Dedifferentiated amniotic fluid mesenchymal stem cell (primary cell): Measurements from ENCODE around the gene PRIM2.
"Not testable (repeated sequence)": the region's sequence is repeated elsewhere in the genome, so short reads cannot be mapped to it uniquely, and the experiment has no call there.

Experiments used
- DNase-seq: peaks from one replicate; pipeline ENCODE4 v3.0.0-alpha.2; 2016; ENCODE audit errors: extremely low spot score

The PRIM2 gene, protein sequence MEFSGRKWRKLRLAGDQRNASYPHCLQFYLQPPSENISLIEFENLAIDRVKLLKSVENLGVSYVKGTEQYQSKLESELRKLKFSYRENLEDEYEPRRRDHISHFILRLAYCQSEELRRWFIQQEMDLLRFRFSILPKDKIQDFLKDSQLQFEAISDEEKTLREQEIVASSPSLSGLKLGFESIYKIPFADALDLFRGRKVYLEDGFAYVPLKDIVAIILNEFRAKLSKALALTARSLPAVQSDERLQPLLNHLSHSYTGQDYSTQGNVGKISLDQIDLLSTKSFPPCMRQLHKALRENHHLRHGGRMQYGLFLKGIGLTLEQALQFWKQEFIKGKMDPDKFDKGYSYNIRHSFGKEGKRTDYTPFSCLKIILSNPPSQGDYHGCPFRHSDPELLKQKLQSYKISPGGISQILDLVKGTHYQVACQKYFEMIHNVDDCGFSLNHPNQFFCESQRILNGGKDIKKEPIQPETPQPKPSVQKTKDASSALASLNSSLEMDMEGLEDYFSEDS

DNA sequence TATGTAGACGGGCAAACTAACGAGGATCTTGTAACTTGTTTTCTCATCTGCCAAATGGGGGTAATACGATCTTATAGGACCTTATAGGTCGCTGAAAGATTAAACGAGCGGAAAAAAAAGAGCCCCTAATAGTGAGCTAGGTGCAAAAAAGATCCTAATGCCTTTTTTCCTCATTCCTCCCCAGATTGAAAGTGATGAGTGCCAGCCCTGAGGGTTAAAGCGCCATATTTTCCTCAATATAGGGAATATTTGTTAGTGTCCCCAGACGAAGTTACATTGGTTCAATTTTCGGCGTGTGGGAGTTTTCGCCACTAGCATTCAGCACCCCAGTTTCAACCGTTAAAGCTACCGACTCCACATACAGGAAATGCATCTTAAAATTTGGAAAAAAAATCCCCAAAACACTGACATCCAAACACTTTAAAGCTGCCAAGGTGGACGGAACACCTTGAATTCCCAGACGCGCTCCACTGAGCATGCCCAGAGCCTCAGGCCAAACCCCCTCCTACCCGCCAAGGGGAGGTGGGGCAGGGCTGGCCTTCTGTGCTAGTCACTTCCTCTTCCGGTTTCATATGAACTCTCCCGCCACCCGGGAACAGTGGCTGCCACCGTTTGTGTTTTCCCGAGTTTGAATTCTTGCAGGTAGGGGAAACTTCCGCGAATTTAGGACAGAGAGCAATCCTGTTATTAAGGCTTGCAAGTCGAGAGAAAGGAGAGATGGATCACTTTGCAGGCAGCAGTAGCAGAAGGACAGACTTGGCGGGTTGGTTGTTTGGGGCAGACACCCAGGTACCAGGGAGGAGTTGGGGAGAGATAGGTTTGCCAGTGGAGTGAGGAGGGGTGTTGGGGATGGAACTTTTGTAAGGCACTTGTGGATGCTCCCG, at the start of gene PRIM2:
Gene PRIM2, plus strand, starts transcription at position 571 of the 884 bp plus-strand sequence. CDS start 816 bp downstream, outside the sequence.
- peak; percentile 67 for DNase-seq

DNA sequence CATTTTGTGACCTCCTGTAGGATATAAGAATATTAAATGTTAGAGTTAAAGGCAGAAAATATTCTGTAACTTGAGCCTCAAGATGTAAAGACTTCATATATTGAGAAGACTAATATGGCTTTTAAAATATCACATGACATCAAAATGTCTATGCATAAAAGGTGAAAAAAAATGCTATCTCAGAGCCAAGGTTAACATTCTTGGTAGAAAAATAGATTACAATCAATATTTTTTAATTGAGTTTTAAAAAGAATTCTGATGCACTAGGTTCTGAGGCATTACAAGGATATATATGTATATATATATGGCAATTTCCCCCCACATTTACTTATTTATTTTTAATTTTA, 49.2 kb upstream of the PRIM2 start:
- DNase-seq = no peak

DNA sequence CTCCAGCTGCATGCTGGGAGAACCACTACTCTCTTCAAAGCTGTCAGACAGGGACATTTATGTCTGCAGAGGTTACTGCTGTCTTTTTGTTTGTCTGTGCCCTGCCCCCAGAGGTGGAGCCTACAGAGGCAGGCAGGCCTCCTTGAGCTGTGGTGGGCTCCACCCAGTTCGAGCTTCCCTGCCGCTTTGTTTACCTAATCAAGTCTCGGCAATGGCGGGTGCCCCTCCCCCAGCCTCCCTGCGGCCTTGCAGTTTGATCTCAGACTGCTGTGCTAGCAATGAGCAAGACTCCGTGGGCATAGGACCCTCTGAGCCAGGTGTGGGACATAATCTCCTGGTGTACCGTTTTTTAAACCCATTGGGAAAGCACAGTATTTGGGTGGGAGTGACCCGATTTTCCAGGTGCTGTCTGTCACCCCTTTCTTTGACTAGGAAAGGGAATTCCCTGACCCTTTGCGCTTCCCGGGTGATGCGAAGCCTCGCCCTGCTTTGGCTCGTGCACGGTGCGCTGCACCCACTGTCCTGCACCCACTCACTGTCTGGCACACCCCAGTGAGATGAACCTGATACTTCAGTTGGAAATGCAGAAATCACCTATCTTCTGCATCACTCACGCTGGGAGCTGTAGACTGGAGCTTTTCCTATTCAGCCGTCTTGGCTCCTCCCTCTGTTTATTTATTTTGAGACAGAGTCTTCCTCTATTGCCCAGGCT, 43.2 kb upstream of the PRIM2 start:
- not testable (repeated sequence) for DNase-seq

DNA sequence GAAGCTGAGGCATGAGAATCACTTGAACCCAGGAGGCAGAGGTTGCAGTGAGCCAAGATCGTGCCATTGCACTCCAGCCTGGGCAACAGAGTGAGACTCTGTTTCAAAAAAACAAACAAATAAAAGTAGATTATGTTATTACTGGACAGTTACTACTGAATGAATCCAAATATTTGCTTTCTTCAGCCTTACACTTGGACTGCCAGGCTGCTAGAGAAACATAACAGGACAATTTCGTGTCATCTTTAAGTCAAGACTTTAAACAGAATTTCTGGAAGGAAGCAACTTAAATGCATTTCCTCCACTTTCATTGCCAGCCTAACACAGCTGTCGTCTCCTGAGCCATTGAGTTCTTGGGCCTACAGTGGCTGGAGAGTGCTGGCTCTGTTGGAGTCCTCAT, 42.0 kb upstream of the PRIM2 start:
- DNase-seq = no peak

DNA sequence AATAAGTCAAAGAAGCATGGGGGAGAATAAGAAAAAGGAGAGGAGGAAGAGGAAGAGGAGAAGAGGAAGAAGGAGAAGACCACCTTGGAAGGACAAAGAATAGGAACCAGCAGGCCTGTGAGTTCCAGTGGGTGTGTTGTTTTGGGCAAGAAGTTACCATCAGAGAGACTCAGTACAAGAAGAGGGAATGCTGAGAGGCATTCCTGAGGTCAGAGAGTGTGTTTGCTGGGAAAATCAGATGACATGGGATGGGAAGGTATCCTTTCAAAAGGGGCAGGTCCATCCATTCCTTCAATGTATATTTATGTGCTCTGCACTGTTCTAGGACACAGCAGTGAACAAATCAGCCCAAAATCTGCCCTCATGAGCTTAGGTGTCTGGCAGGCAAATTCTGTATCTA, 40.5 kb upstream of the PRIM2 start:
- no peak for DNase-seq

DNA sequence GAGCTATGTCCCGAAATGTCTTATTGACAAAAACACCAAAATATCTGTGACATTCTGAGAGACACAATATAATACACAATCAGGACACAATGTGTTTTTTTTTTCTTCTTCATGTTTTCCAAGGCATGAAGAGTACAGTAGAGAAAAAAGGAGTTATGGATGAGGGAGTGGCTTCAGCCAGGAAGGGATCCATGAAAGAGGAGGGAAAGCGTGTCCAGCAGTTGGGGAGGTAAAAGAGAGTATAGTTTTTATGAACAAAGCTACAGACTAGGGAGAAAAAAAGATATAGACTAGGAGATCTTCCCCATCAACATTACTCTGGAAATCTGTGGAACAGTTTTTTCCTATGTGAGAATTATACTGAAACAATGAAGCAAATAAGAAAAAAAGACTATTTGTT, 38.9 kb upstream of the PRIM2 start:
- no peak for DNase-seq

DNA sequence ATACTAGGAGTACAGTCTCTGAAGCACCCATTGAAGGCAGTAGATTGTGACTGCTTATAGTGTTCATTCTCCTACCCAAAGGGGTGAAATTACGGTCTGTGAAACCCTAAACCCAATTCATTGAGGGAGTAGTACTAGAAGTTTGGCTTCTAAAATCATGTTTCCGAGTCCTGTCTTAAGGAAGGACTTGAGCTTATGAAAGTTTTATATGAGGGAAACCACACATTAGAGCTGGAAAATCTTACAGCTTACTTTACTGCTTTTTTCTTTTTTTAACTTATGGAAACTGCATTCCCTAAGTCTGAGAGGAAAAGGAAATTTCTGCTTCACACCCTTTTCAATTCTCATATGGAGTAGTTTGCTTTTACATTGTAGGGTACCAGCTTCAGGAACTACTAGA, 38.4 kb upstream of the PRIM2 start:
- DNase-seq = no peak

DNA sequence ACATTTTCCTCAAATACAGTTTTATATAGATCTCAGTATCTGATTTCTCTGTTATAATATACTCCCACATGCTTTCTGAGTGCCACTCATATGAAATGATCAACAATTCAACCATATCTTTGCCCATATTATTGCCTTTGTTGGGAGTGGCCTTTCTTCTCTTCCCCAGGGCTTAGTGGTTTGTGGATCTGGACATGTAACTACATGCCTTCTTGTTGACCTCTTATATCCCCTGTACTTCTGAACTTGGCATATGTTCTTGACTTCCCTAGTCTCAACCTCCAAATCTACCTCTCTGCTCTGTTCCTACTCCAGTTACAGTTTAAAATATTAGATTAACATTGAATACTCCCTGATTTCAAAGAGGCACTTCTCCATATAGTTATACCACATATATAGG, 34.3 kb upstream of the PRIM2 start:
- no peak for DNase-seq

DNA sequence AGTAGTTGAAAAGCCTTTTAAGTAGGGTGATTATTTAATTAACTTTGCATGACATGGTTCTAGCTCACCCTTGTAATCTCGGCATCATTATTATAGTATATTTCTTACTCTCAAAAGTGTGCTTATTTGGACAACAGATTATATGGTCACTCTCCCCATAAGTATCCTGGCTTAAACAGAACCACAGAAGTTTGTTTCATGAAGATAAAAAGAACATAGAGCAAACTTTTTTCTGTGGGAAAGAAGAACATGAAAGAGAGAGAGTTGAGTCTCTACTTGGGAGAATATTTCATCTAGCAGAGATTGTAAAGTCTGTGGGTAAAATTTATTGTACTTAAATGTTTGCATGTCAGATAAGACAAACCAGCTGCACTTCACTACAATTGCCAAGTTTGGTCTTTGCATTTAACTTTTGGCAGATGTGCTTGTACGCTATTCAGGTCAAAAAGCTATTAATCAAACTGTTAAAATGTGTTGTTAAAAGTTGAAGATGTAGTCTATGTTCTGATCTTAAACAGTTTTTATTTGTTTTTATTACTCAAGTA, 33.4 kb upstream of the PRIM2 start:
- no peak for DNase-seq

DNA sequence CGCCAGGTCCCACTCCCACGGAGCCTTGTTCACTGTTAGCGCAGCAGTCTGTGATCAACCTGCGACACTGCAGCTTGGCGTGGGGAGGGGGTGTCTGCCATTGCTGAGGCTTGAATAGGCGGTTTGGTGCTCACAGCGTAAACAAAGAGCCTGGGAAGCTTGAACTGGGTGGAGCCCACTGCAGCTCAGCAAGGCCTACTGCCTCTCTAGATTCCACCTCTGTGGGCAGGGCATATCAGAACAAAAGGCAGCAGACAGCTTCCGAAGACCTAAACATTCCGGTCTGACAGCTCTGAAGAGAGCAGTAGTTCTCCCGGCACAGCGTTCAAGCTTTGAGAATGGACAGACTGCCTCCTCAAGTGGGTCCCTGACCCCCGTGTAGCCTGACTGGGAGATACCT, 29.3 kb upstream of the PRIM2 start:
- not testable (repeated sequence) for DNase-seq

DNA sequence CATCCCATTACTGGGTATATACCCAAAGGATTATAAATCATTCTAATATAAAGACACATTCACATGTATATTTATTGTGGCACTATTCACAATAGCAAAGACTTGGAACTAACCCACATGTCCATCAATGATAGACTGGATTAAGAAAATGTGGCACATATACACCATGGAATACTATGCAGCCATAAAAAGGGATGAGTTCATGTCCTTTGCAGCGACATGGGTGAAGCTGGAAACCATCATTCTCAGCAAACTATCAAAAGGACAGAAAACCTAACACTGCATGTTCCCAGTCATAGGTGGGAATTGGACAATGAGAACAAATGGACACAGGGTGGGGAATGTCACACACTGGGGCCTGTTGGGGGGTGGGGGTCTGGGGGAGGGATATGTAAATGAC, 24.0 kb upstream of the PRIM2 start:
- not testable (repeated sequence) for DNase-seq

DNA sequence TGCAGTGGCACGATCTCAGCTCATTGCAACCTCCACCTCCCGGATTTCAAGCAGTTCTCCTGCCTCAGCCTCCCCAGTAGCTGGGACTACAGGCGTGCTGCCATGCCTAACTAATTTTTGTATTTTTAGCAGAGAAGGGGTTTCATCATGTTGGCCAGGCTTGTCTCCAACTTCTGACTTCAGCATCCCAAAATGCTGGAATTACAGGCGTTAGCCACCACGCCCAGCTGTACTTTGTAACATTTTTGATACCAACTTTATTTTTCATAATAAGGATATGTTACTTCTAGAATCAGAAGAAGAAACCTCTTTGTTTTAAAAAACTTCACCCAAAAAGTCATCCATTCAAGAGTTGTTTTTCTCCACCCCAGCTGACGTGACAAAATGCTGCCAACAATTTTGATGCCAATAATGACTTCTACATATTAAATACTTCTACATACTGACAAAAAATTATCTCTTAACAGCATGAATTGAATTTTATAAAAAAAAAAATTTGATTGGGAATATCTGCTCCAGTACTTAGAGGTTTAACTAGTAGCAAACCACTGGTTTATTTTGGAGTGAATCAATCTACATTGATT, 22.5 kb upstream of the PRIM2 start:
- DNase-seq = no peak

DNA sequence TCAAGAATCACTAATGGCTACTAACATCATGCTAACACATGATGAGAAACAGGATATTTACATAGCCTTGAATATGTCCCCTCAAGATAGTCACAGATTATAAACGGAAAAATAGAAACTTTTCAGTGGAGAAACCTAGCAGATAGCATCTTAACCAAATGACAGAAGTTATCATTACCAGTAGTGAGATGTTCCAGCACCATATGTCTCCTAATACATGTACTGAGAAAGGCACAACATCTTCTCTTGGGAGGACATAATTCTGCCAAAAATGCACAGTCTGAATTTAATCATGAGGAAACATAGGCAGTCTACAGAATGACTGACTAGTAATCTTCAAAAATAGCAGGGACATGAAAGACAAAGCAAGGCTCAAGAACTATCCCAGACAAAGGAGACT, 19.9 kb upstream of the PRIM2 start:
- DNase-seq = no peak

DNA sequence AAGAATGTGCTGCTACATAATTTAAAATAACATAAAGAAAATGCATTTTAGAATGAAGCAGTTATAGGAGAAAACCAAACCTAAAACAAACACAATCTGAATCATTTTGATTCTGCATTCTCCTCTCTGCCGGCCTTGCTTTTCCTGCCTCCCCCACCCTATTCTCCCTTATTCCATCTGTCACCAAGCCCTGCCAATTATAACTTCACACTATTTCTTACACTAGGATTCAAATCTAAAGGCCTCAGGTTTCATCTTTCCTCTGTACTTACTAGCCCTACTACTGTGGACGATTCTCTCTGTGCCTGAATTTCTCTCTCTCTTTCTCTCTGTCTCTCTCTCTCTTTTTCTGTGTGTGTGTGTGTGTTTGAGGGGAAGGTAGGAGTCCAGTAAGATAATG, 18.7 kb upstream of the PRIM2 start:
- DNase-seq = no peak

DNA sequence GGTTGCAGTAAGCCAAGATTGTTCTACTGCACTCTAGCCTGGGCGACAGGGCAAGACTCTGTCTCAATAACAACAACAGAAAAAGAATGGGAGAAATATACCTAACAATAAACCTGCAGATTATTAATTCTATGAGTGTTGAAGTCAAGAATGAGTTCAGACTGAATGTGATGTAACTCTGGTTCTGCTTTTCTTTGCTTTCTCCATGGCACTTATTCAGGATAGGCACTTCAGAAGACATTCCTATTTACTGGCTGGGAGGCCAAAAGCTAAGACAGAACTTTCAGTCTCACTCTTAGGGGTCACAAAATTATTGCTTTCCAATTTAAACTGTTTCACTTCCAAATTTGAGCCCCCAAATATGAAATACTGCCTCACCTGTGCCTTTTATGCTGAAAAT, 15.7 kb upstream of the PRIM2 start:
- DNase-seq = no peak

DNA sequence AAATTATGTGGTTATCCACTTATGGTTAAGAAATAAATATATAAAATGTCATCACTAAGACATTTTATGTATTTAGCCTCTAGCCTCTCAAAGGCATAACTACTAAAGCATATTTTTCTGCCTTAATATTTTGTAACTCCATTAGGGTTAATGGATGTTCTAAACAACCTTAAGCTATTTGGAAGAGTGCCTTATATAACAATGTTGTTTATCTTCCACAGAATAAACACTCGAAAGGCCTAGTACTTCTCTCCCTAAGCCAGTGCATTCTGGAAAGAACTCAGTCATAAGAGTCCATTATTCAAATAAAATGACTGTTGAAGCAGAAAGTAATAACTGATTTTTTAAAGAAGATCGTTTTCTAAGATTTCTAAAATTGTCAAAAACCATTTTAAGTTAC, 15.0 kb upstream of the PRIM2 start:
- DNase-seq = no peak

DNA sequence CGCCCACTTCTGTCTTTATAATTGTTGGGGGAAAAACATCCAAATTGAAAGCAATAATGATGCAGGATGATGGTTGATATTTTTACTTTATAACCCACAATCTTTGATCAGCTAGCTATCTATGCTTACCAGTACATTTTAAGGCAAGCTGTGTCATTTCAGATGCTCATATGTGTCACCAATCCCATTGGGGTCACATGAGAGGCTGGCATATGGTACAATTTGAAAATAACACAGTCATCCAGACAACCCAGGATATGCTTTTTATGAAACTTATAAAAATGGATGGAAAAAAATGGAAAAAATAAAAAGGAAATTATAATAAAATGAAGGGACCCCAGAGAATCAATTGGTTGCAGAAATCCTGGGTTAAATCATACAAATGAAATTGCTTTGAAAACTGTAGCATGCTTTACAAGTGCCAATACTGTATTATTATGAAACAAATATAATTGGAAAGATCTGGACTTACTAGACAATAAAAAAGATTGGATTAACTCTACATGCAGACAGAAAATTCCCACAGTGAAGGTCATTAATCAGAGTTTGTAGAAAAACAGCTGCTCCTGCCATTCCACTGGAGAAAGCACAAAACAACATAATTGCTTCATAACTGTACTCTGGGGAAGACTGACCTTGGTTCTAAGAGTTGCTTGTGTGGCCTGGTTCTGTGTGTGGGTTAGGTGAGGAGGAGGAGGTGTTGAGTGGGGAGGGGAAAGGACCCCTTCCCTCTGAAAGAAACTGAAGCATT, 13.3 kb upstream of the PRIM2 start:
- DNase-seq = peak; percentile 52

DNA sequence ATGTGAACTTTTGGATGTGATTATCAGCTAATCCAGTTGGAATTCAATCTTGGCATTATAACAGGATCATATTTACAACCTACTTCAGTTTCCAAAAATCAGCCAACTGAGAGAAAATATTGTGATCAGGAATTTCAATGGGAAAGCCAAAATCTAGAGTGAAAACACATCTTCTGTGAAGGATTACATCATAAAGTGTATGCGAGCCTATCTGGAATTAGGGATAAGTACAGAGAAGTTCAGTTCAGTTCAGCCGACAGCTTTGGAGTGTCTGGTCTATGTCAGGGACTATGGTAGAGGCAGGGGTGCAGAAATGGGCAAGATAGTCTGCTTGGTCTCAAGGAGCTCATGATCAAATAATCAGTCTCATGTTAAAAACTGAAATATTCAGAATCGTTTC, 12.3 kb upstream of the PRIM2 start:
- DNase-seq = no peak

DNA sequence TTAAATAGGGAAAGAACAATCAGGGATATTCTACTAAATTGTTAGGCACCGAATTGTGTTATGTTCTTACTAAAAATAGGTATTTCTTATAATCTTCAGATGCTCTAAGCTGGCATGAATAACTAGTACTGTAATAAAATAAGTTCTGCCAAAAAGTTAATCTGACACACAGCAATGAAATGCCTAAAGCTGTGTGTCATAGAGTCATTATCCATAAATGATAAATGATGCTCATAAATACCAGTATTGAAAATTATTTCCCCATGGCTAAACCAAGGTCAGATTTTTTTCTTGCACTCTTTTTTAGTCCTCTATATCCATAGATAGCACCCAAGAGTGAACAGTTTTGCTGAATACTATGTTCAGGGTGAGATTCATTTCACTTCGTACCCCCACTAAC, 11.7 kb upstream of the PRIM2 start:
- DNase-seq = no peak

DNA sequence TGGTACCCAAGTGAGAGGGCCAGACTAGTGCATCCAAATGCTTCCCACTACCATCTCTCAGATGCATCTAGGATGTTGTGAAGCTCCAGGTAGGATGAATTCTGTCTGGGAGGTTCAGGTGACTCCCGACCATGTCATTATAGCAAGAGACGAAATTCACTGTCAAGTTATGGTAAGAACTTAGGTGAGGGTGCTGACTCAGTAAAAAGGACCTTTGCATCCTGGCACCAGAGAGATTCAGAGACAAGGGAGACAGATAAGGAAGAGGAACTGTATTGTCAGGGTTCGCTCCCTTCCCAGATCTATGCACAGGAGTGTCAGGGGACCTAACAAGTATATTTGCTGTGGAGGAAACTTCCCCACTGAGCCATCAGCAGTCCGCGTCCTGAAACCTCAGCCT, 11.2 kb upstream of the PRIM2 start:
- no peak for DNase-seq

DNA sequence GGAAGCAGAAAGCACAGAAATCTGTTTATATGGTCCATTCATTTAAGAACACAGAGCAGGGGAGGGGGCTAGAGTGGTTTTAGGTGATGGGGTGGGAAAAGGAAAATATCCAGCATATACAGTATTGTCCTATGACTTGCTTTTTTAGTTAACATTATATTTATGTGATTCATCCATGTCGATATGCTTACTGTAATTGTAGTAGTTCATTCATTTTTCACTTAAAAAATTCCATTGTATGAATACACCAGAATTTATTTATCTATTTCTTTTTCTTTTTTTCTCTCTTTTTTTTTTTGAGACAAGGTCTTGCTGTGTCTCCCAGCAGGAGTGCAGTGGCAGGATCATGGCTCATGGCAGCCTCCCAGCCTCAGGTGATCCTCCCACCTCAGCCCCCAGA, 9.6 kb upstream of the PRIM2 start:
- no peak for DNase-seq
